Measurements from ENCODE around the gene F2RL2.

F2RL2 gene

GRCh38 chr5:76616206-76616605 is 7.0 kb downstream of the F2RL2 start:
- DNase-seq (ENCODE audit: low read depth in 2 of 2) = no peak
- H3K4me3 ChIP-seq (replicated peaks in 1 of 2; ENCODE audit: low read depth in 2 of 2, low read length in 2 of 2) = no peak overlapping the region
- TF ChIP-seq, protein P1, sequence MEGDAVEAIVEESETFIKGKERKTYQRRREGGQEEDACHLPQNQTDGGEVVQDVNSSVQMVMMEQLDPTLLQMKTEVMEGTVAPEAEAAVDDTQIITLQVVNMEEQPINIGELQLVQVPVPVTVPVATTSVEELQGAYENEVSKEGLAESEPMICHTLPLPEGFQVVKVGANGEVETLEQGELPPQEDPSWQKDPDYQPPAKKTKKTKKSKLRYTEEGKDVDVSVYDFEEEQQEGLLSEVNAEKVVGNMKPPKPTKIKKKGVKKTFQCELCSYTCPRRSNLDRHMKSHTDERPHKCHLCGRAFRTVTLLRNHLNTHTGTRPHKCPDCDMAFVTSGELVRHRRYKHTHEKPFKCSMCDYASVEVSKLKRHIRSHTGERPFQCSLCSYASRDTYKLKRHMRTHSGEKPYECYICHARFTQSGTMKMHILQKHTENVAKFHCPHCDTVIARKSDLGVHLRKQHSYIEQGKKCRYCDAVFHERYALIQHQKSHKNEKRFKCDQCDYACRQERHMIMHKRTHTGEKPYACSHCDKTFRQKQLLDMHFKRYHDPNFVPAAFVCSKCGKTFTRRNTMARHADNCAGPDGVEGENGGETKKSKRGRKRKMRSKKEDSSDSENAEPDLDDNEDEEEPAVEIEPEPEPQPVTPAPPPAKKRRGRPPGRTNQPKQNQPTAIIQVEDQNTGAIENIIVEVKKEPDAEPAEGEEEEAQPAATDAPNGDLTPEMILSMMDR (IDR thresholded peaks at IDR 0.05; ENCODE audit: low read depth, low read length) = no peak

DNA sequence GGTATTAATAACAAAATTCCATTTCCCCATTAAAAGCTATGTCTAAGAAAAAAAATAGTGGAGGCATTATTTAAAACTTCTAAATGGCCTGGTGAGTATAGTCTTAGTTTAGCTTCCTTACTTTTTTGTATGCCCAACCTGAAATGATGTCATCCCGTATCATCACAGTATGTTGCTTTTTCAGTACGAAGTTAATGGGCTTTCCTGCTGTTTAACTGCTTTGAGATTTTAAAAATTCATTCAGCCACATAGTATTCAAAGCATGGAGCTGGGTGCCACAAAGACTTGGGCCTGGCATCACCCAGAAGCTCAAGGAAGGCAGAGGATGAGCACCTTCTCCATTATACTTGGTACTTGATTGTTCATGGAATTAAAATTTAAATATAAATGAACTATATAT is 7.4 kb downstream of the F2RL2 start:
- no peak overlapping the region for H3K4me3 ChIP-seq (replicated peaks in 1 of 2; ENCODE audit: low read depth in 2 of 2, low read length in 2 of 2)
- DNase-seq (ENCODE audit: low read depth in 2 of 2) = peak in 1 of 2 donors; percentile 33
- TF ChIP-seq, protein P1 (IDR thresholded peaks at IDR 0.05; ENCODE audit: low read depth, low read length) = no peak

- TF ChIP-seq, protein P1 (IDR thresholded peaks at IDR 0.05; ENCODE audit: low read depth, low read length) = no peak
- H3K4me3 ChIP-seq (replicated peaks in 1 of 2; ENCODE audit: low read depth in 2 of 2, low read length in 2 of 2) = no peak overlapping the region
- no peak for DNase-seq (ENCODE audit: low read depth in 2 of 2)
Measured at GRCh38 chr5:76612942-76613341, 10.3 kb downstream of the F2RL2 start.

DNA sequence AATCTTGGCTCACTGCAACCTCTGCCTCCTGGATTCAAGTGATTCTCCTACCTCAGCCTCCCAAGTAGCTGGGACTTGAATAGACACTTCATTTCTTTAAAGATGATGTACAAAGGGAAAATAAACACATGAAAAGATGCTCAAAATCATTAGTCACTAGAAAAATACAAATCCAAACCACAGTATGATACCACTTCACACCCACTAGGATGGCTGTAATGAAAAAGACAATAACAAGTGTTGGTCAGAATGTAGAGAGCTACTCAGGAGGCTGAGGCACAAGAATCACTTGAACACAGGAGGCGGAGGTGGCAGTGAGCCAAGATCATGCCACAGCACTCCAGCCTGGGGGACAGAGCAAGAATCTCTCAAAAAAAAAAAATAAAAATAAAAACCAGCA is 13.0 kb downstream of the F2RL2 start:
- DNase-seq (ENCODE audit: low read depth in 2 of 2) = peak in 1 of 2 donors; percentile 39
- no peak overlapping the region for H3K4me3 ChIP-seq (replicated peaks in 1 of 2; ENCODE audit: low read depth in 2 of 2, low read length in 2 of 2)
- TF ChIP-seq, protein P1 (IDR thresholded peaks at IDR 0.05; ENCODE audit: low read depth, low read length) = no peak

- TF ChIP-seq, protein P1 (IDR thresholded peaks at IDR 0.05; ENCODE audit: low read depth, low read length) = no peak
- peak; percentile 57 to 85 for DNase-seq (ENCODE audit: low read depth in 2 of 2)
- no peak overlapping the region for H3K4me3 ChIP-seq (replicated peaks in 1 of 2; ENCODE audit: low read depth in 2 of 2, low read length in 2 of 2)
Measured at GRCh38 chr5:76608833-76609232, 14.4 kb downstream of the F2RL2 start.

GRCh38 chr5:76607353-76607871 is 15.8 kb downstream of the F2RL2 start:
- no peak overlapping the region for H3K4me3 ChIP-seq (replicated peaks in 1 of 2; ENCODE audit: low read depth in 2 of 2, low read length in 2 of 2)
- TF ChIP-seq, protein P1 (IDR thresholded peaks at IDR 0.05; ENCODE audit: low read depth, low read length) = no peak
- peak; percentile 50 to 54 for DNase-seq (ENCODE audit: low read depth in 2 of 2)

GRCh38 chr5:76606701-76607100 is 16.5 kb downstream of the F2RL2 start:
- no peak overlapping the region for H3K4me3 ChIP-seq (replicated peaks in 1 of 2; ENCODE audit: low read depth in 2 of 2, low read length in 2 of 2)
- TF ChIP-seq, protein P1 (IDR thresholded peaks at IDR 0.05; ENCODE audit: low read depth, low read length) = no peak
- no peak for DNase-seq (ENCODE audit: low read depth in 2 of 2)
